Ovary (tissue), 9 donors: ENCODE results near the gene HNF1A. TPM values are rescaled to one million over a fixed set of nuclear protein-coding genes. Genes with fewer than 3 reads are reported as not detected.

Source experiments
- DNase-seq, 5 donors: peaks; one replicate each; pipeline ENCODE4 v3.0.0-alpha.2; 2019 to 2020
- H3K27ac ChIP-seq, 2 donors: fragments of 200-600 bp; one replicate each; pipeline versions ENCODE4 v1.5.1 to v1.8.0; 2019 to 2022
- H3K27me3 ChIP-seq: fragments of 200-600 bp; one replicate; pipeline ENCODE4 v1.8.0; 2022
- H3K36me3 ChIP-seq: fragments of 200-600 bp; sonication (generic); one replicate; pipeline ENCODE4 v1.5.1; 2019
- H3K4me1 ChIP-seq: one replicate; pipeline ENCODE4 v1.8.1; 2013; ENCODE audit warnings: mild to moderate bottlenecking, moderate library complexity; ENCODE audit not compliant: insufficient read depth
- H3K4me3 ChIP-seq: fragments of 200-600 bp; sonication (generic); one replicate; pipeline ENCODE4 v1.5.1; 2017
- H3K9me3 ChIP-seq, 2 donors: fragments of 200-600 bp in 1 of 2; sonication (generic) in 1 of 2; one replicate each; pipeline versions ENCODE4 v1.5.1 to v1.8.1; 2013 to 2019; ENCODE audit warnings: mild to moderate bottlenecking in 1 of 2, moderate library complexity in 1 of 2
- EP300 ChIP-seq: sonication (generic); formaldehyde crosslinking; IDR thresholded peaks from one replicate; pipeline ENCODE4 v1.6.1; 2017; ENCODE audit warnings: antibody characterized with exemption
- POLR2A ChIP-seq: fragments of 450-650 bp; IDR thresholded peaks from one replicate; pipeline ENCODE4 v1.6.1; 2017; ENCODE audit warnings: antibody characterized with exemption, mild to moderate bottlenecking, moderate library complexity
- WGBS, 3 donors: extraction: QIAGEN DNeasy Blood & Tissue Kit in 1 of 3; methylation state at CpG; one replicate each; pipeline versions ENCODE4 v1.1.5 to v1.1.7; 2013 to 2017; 5-methylcytosine and 5-hydroxymethylcytosine counted together
- intact Hi-C, 4 donors: fragments of 100-400 bp; cut with DNase I; formaldehyde crosslinking; loops; one replicate each; pipeline versions ENCODE4 v1.11.0 to v1.15.1; 2022 to 2023
- polyA plus RNA-seq, 2 donors: library from polyadenylated mRNA; stranded (reverse); fragments of 200-250 nt in 1 of 2; fragments of 350-450 nt in 1 of 2; fragmentation: Illumina TruSeq in 1 of 2; extraction: RNeasy Lipid Tissue Mini Kit (QIAGEN cat#74804) in 1 of 2; gene quantifications; one replicate each; pipeline ENCODE4 v1.2.3, GENCODE V29; 2013 to 2014
- total RNA-seq, 7 donors: library from RNA; depleted of rRNA in 2 of 7; stranded (reverse); fragments of >200 nt in 2 of 7; fragmentation: NEBNext Ultra II Directional in 3 of 7; extraction: Animal tissue kit (Norgen Biotek cat#: 25700) in 3 of 7; gene quantifications; one replicate each; pipeline versions ENCODE4 v1.1.0 to v1.2.4, GENCODE V29; 2016 to 2023
- TF ChIP-seq, protein P1 (sequence below), 3 donors: fragments of 450-650 bp in 2 of 3; fragments of 200-600 bp in 1 of 3; IDR thresholded peaks; one replicate each; pipeline versions ENCODE4 v1.5.1 to v1.8.0; 2016 to 2022; ENCODE audit warnings: antibody characterized with exemption in 3 of 3, mild to moderate bottlenecking in 1 of 3
- donor health status: DM: no; HTN: no; CAD: no; lungs with moderate emphysema.
- donor health status: DM: no; HTN: no; CAD: no.
- donor health status: Bipolar disorder and iron deficiency.
- donor health status: DM: yes; HTN: yes; CAD: no.
- donor health status: DM: no; HTN: no; CAD: no.
- donor health status: DM: yes; HTN: yes; CAD: no.

Gene HNF1A
- total and polyA plus RNA-seq, 9 donors: 0.10 to 1.4 (median 0.17) TPM; not detected in 5

- no peaks in the 10 kb centered on the region for H3K36me3 ChIP-seq
- H3K4me1 ChIP-seq: no peaks in the 10 kb centered on the region
- H3K27me3 ChIP-seq: no peaks in the 10 kb centered on the region
- no peak overlapping the region for H3K4me3 ChIP-seq
- TF ChIP-seq, protein P1, sequence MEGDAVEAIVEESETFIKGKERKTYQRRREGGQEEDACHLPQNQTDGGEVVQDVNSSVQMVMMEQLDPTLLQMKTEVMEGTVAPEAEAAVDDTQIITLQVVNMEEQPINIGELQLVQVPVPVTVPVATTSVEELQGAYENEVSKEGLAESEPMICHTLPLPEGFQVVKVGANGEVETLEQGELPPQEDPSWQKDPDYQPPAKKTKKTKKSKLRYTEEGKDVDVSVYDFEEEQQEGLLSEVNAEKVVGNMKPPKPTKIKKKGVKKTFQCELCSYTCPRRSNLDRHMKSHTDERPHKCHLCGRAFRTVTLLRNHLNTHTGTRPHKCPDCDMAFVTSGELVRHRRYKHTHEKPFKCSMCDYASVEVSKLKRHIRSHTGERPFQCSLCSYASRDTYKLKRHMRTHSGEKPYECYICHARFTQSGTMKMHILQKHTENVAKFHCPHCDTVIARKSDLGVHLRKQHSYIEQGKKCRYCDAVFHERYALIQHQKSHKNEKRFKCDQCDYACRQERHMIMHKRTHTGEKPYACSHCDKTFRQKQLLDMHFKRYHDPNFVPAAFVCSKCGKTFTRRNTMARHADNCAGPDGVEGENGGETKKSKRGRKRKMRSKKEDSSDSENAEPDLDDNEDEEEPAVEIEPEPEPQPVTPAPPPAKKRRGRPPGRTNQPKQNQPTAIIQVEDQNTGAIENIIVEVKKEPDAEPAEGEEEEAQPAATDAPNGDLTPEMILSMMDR (IDR thresholded peaks at IDR 0.05): no peak
- TF ChIP-seq POLR2A (no peak), EP300 (no peak)
- intact Hi-C loops: no loop called here
- WGBS, 3 donors: 93 to 95% (median 94%) methylated on average over 8 of the region's 8 CpGs
- DNase-seq: no peak
- H3K9me3 ChIP-seq: no peaks in the 10 kb centered on the region
- no peak overlapping the region for H3K27ac ChIP-seq
These were observed 30.2 kb downstream of the HNF1A start for GRCh38 chr12:121008347-121009098.

GRCh38 chr12:121009741-121010140, 31.4 kb downstream of the HNF1A start:
- no peak overlapping the region for H3K27ac ChIP-seq
- H3K4me3 ChIP-seq: no peak overlapping the region
- TF ChIP-seq, protein P1 (IDR thresholded peaks at IDR 0.05): no peak
- no peak for TF ChIP-seq POLR2A
- no peak for TF ChIP-seq EP300
- no peak for DNase-seq
- no peaks in the 10 kb centered on the region for H3K27me3 ChIP-seq
- H3K36me3 ChIP-seq: no peaks in the 10 kb centered on the region
- WGBS, 3 donors: 56 to 65% (median 59%) methylated on average over 10 of the region's 10 CpGs
- H3K9me3 ChIP-seq: no peaks in the 10 kb centered on the region
- H3K4me1 ChIP-seq: no peaks in the 10 kb centered on the region
- intact Hi-C loops: no loop called here

GRCh38 chr12:121010860-121011259, 32.5 kb downstream of the HNF1A start:
- intact Hi-C loops: no loop called here
- TF ChIP-seq, protein P1 (IDR thresholded peaks at IDR 0.05): no peak
- TF ChIP-seq EP300 (no peak), POLR2A (no peak)
- H3K4me1 ChIP-seq: no peaks in the 10 kb centered on the region
- H3K4me3 ChIP-seq: no peak overlapping the region
- no peaks in the 10 kb centered on the region for H3K9me3 ChIP-seq
- no peak for DNase-seq
- WGBS, 3 donors: 90 to 92% (median 90%) methylated on average over 8 of the region's 8 CpGs
- no peaks in the 10 kb centered on the region for H3K36me3 ChIP-seq
- H3K27ac ChIP-seq: no peak overlapping the region
- no peaks in the 10 kb centered on the region for H3K27me3 ChIP-seq

DNA sequence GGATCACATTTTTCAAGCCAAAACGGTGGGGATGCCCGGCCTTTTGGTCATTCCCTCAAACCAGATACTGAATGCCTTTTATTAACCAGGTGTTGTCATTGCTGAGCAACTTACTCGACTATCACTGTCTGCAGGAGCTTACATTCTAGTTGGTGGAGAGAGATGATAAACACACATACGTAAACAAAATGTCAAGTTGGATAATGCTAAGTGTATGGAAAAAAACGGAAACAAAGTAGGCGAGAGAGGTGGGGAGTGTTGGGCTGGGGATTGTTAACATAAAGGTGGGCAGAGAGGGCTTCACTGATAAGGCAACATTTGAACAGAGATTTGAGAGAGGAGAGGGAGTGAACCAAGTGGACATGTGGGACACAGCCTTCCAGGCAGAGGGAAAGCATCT, 33.5 kb downstream of the HNF1A start:
- Histone ChIP-seq H3K9me3 (no peaks in the 10 kb centered on the region), H3K4me3 (no peak overlapping the region), H3K27ac (no peak overlapping the region), H3K4me1 (no peaks in the 10 kb centered on the region), H3K27me3 (no peaks in the 10 kb centered on the region), H3K36me3 (no peaks in the 10 kb centered on the region)
- no peak for DNase-seq
- 78 to 82% (median 78%) methylated on average over 6 of the region's 6 CpGs for WGBS, 3 donors
- intact Hi-C loops: no loop called here
- TF ChIP-seq POLR2A (no peak), EP300 (no peak)
- TF ChIP-seq, protein P1 (IDR thresholded peaks at IDR 0.05): no peak
